Colonic mucosa (tissue), 4 donors: ENCODE results near the gene FAIM2. TPM values are rescaled to one million over a fixed set of nuclear protein-coding genes. Genes with fewer than 3 reads are reported as not detected.
A peak's percentile ranks its signal among the peaks of the same experiment; 100 is the strongest.

Experiments used
- DNase-seq: peaks from one replicate; pipeline ENCODE4 v3.0.0-alpha.2; 2020
- H3K27ac ChIP-seq: fragments of 200-600 bp; one replicate; pipeline ENCODE4 v1.8.0; 2021
- H3K27me3 ChIP-seq: fragments of 200-600 bp; one replicate; pipeline ENCODE4 v1.8.0; 2021
- H3K36me3 ChIP-seq: fragments of 200-600 bp; one replicate; pipeline ENCODE4 v1.8.0; 2021
- H3K4me1 ChIP-seq: fragments of 200-600 bp; one replicate; pipeline ENCODE4 v1.8.0; 2021; ENCODE audit warnings: mild to moderate bottlenecking
- H3K4me3 ChIP-seq: fragments of 200-600 bp; one replicate; pipeline ENCODE4 v1.8.0; 2021
- H3K9ac ChIP-seq, 2 donors: one replicate each; pipeline ENCODE4 v1.7.0; 2013; ENCODE audit warnings: control low read depth in 2 of 2, low read depth in 2 of 2, low read length in 2 of 2
- H3K9me3 ChIP-seq: fragments of 200-600 bp; one replicate; pipeline ENCODE4 v1.8.0; 2021
- CTCF ChIP-seq: fragments of 200-600 bp; IDR thresholded peaks from one replicate; pipeline ENCODE4 v1.8.0; 2022; ENCODE audit warnings: antibody characterized with exemption, mild to moderate bottlenecking
- intact Hi-C: fragments of 100-400 bp; cut with DNase I; formaldehyde crosslinking; loops from one replicate; pipeline ENCODE4 v1.14.1; 2022
- total RNA-seq, 2 donors: library from RNA; stranded (reverse); fragmentation: NEBNext Ultra II Directional in 1 of 2; extraction: Animal tissue kit (Norgen Biotek cat#: 25700) in 1 of 2; gene quantifications; one replicate each; pipeline ENCODE4 v1.2.1, GENCODE V29; 2021
- donor health status: healthy.
- donor health status: DM: no; HTN: no; CAD: no.
- donor health status: DM: no; HTN: no; CAD: no.

The FAIM2 gene
- total RNA-seq, 2 donors from 2014 or later, result 2.8 to 3.6 TPM

DNA sequence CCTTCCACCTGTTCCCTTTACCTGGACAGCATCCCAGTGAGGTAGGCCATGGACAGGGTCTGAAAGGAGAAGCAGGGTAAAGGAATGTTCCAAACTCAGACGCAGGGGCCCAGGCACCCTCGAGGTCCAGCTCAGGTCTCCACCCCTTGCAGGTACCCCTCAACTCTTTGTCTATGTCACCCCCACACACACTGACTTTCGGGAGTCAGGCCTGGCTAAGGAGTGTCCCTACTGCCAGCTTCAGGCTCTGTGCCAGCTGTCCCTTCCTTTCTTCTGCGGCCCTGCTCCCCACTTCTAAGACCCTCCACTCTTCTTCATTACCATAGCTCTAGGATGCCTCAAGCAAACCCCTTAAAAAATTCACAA lies 13.6 kb downstream of the FAIM2 start:
- intact Hi-C loops, result no loop called here
- H3K4me1 ChIP-seq, result peaks cover 12% of the 10 kb centered on the region
- no peak for DNase-seq
- no peaks in the 10 kb centered on the region for H3K27me3 ChIP-seq
- H3K27ac ChIP-seq, result no peak overlapping the region
- H3K4me3 ChIP-seq, result no peak overlapping the region
- H3K36me3 ChIP-seq, result no peaks in the 10 kb centered on the region
- H3K9me3 ChIP-seq, result no peaks in the 10 kb centered on the region
- H3K9ac ChIP-seq, result no peak overlapping the region
- no peak for TF ChIP-seq CTCF

- no peak for DNase-seq
- Histone ChIP-seq H3K27me3 (no peaks in the 10 kb centered on the region), H3K4me3 (no peak overlapping the region), H3K4me1 (peaks cover 12% of the 10 kb centered on the region), H3K9me3 (no peaks in the 10 kb centered on the region), H3K27ac (no peak overlapping the region), H3K9ac (no peak overlapping the region), H3K36me3 (no peaks in the 10 kb centered on the region)
- no peak for TF ChIP-seq CTCF
- intact Hi-C loops, result no loop called here
These were observed 14.2 kb downstream of the FAIM2 start for GRCh38 chr12:49889361-49890095.

- Histone ChIP-seq H3K27me3 (no peaks in the 10 kb centered on the region), H3K9ac (no peak overlapping the region), H3K36me3 (no peaks in the 10 kb centered on the region), H3K27ac (peak overlapping the region; percentile 22), H3K4me1 (peaks cover 12% of the 10 kb centered on the region), H3K9me3 (no peaks in the 10 kb centered on the region), H3K4me3 (no peak overlapping the region)
- intact Hi-C loops, result no loop called here
- DNase-seq, result peak; percentile 52
- TF ChIP-seq CTCF, result no peak
These were observed 15.1 kb downstream of the FAIM2 start for GRCh38 chr12:49888461-49889151.

- Histone ChIP-seq H3K4me3 (no peak overlapping the region), H3K36me3 (no peaks in the 10 kb centered on the region), H3K4me1 (peaks cover 12% of the 10 kb centered on the region), H3K9ac (no peak overlapping the region), H3K27ac (no peak overlapping the region), H3K27me3 (no peaks in the 10 kb centered on the region), H3K9me3 (no peaks in the 10 kb centered on the region)
- intact Hi-C loops, result no loop called here
- no peak for TF ChIP-seq CTCF
- peak; percentile 48 for DNase-seq
These were observed 15.9 kb downstream of the FAIM2 start for GRCh38 chr12:49887536-49888401.

DNA sequence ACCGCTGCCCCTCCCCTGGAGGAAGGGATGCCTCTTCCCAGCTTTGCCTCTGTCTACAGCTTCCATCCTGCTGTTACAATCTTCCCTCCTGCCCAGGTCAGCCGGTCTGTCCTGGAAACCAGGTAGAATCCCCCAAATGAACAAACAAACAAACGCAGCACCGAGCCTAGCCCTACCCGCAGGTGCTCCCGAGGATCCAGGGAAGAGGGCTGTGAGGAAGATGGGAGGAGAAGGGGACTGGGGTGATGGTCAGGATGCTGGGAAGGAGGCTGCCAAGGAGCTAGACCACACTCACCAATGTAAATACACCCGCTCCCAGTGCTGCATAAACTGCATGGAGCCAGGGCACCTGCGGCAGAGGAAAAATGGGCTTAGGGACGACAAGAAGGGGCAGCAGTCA lies 16.6 kb downstream of the FAIM2 start:
- DNase-seq, result no peak
- no peaks in the 10 kb centered on the region for H3K9me3 ChIP-seq
- no peak overlapping the region for H3K27ac ChIP-seq
- H3K9ac ChIP-seq, result no peak overlapping the region
- H3K4me1 ChIP-seq, result peaks cover 12% of the 10 kb centered on the region
- no peak for TF ChIP-seq CTCF
- H3K4me3 ChIP-seq, result no peak overlapping the region
- intact Hi-C loops, result no loop called here
- no peaks in the 10 kb centered on the region for H3K36me3 ChIP-seq
- no peaks in the 10 kb centered on the region for H3K27me3 ChIP-seq
